DND-41 (cell line): ENCODE results near the gene ANKS1A.

Experiments
- EZH2 ChIP-seq: IDR thresholded peaks from 3 replicates; pipeline ENCODE4 v1.6.1; 2012; ENCODE audit warnings: borderline replicate concordance, low read depth, mild to moderate bottlenecking, moderate library complexity, low read length, inconsistent platforms; ENCODE audit not compliant: severe bottlenecking
- TF ChIP-seq, protein P1 (sequence below): IDR thresholded peaks from 2 replicates; pipeline ENCODE4 v1.5.1; 2012; ENCODE audit warnings: borderline replicate concordance, low read length, moderate library complexity, mild to moderate bottlenecking; ENCODE audit not compliant: poor library complexity, severe bottlenecking; ENCODE audit errors: extremely low read depth

DNA sequence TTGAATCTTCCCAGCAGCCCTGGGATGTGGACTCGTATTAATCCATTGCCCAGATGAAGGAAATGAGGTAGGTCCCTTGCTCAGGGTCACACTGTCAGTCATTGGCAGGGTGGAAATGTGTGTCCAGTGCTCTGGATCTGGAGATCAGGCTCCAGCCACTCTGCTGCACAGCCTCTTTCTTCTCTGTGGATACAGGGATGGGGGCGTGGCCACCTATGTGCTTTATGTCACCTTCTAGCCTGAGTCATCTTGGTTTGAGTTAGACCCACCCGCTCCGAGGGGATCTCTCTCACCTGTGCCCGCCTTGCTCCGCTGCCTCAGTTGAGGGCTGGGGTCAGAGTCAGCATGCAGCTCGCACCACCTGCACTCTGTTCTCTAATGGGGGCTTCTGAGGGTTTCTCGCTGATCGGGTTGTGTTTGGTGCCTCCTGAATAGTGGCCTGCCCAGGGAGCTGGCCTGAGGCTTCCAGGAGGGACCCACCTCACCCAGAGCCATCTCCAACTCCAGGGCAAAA lies 172.1 kb downstream of the ANKS1A start:
- TF ChIP-seq, protein P1, sequence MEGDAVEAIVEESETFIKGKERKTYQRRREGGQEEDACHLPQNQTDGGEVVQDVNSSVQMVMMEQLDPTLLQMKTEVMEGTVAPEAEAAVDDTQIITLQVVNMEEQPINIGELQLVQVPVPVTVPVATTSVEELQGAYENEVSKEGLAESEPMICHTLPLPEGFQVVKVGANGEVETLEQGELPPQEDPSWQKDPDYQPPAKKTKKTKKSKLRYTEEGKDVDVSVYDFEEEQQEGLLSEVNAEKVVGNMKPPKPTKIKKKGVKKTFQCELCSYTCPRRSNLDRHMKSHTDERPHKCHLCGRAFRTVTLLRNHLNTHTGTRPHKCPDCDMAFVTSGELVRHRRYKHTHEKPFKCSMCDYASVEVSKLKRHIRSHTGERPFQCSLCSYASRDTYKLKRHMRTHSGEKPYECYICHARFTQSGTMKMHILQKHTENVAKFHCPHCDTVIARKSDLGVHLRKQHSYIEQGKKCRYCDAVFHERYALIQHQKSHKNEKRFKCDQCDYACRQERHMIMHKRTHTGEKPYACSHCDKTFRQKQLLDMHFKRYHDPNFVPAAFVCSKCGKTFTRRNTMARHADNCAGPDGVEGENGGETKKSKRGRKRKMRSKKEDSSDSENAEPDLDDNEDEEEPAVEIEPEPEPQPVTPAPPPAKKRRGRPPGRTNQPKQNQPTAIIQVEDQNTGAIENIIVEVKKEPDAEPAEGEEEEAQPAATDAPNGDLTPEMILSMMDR: no peak
- TF ChIP-seq EZH2: no peak
